Endometrial microvascular endothelial cells (primary cell): ENCODE data around the gene ZNF426. TPM values are rescaled to one million over a fixed set of nuclear protein-coding genes. Genes with fewer than 3 reads are reported as not detected.

Source experiments
- in situ Hi-C: cut with HindIII; loops from 2 replicates; pipeline ENCODE4 v1.10.0; 2017; ENCODE audit warnings: low sequenced_read_pairs, low pct_unique_long_range_greater_than_20kb; ENCODE audit errors: inconsistent ontology term
- total RNA-seq: library from RNA; depleted of rRNA; stranded (reverse); fragments of >200 nt; gene quantifications from one replicate; pipeline ENCODE4 v1.2.3, GENCODE V29; 2015; ENCODE audit errors: inconsistent ontology term

The ZNF426 gene
- total RNA-seq, 1 donor from 2014 or later: 10.8 TPM

DNA sequence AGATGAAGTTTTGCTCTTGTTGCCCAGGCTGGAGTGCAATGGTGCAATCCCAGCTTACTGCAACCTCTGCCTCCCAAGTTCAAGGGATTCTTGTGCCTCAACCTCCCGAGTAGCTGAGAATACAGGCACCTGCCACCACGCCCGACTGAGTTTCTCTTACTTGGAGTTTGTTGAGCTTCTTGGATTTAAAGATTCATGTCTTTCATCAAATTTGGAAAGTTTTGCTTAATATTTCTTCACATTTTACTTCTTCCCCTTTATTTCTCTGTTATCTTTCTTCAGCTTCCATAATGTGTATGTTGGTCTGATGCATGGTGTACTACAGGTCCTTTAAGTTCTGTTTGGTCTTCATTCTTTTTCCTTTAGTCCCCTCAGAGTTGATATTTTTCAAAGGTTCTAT, 31.2 kb downstream of the ZNF426 start:
- in situ Hi-C loops: no loop called here

DNA sequence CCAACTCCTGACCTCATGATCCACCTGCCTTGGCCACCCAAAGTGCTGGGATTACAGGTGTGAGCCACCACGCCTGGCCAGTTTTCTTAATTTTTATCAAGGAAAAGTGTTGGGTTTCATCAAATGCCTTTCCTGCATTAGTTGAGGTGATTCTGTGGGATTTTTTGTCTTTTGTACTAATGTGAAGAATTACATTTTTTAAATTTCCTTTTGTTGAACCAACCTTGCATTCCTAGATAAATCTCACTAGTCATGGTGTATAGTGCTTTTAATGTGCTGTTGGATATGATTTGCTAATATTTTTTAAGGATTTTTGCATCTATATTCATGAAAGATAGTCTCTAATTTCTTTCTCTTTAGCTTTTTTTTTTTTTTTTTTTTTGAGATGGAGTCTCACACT, 37.6 kb downstream of the ZNF426 start:
- in situ Hi-C loops: no loop called here

DNA sequence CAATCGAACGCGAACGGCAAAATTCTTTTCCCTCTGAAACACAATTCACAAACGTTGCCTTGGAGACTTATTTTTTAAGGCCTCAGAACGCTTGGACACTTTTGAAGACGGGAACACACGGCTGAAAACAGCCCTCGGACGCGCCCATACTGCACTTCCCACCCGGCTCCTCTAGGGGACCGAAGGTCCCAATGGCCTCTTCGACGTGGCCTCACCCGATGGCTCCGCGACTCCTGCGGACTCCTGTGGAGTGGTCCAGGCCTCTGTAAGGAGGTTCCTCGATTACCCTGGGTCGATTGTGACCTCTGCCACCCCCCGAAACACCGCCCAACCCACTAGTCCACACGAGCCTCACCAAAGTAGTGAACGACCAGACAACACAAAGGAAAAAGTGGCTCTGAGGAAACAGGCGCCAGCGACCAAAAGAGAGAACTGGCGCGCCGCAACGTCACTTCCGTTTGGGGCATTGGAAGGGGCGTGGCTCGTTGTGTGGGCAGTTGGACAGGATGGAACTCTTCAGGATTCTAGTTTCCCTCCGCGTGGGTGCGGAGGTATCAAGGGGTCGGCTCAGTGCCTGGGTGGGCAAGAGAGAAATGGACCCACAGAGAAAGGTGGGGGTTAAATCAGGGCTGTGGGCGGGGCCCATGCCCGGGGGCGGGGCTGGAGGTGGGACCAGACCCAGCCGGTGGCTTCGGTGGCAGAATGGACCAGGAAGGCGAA, 40.1 kb downstream of the ZNF426 start, which contains the start of gene ZNF560:
Gene ZNF560, minus strand, starts transcription at position 434 of the 720 bp plus-strand sequence. CDS start 23,303 bp downstream, outside the sequence.
- in situ Hi-C loops: no loop called here

DNA sequence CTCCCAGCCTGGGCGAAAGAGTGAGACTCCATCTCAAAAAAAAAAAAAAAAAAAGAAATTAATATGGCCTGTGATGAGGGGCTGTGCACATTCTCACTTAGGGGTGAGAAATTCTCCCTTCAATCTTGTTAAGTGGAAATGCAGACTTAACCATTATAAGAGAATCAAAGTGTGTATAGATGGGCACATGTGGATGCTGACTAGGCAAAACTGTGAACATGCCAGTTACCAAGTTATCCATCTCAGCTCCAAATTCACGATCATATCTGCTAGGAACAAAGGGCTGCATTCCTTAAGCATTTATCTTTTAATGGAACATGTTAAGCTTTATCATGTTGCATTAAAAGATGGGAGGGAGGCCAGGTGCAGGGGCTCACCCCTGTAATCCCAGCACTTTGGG, 44.3 kb downstream of the ZNF426 start:
- in situ Hi-C loops: no loop called here

DNA sequence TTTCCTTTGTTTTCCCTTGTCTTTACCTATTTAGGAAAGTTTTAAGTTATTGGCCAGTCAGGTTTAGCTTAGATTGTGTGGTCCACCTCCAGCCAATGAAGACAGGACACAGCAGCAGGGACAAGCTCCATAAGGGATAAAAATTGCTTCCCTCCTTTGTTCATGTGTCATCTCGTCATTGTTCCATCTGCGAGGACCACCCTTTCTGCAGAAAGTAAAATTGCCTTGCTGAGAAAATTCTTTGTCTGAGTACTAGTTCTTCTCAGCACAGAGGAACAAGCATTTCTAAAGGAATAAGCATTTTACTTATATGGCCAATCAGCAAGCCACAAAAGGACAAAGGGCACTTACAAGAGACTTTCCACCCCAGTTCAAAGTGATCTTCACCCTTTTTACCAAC, 51.4 kb downstream of the ZNF426 start:
- in situ Hi-C loops: no loop called here

DNA sequence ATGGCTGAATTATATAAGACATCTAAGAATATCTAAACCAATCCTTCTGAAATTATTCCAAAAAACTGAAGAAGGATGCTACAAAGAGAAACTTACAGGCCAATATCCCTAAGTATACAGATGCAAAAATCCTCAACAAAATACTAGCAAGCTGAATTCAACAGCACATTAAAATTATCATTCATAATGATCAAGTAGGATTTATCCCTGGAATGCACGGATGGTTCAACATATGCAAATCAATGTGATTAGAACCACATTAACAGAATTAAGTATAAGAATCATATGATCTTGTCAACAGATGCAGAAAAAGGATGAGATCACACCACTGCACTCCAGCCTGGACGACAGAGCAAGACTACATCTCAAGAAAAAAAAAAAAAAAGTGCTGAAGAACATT, 53.3 kb downstream of the ZNF426 start:
- in situ Hi-C loops: no loop called here

DNA sequence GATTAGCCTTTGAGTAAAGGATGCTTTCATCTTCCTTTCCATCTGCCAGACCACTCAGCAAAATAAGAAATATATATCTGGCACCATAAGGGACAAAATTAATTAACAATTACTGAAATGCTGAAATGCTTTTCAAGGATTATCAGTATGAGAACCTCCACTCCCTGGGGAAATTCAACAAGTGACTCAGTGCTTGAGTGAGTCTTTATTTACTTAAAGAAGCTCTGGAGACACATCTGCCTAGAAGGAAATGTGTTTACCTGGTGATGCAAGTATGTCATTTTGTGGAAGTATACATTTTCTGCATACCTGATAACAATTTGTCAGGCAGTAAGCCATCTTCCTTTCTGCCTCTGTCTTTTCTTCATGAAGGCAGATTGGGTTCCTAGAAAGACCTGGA, 63.5 kb downstream of the ZNF426 start:
- in situ Hi-C loops: no loop called here

Other genes starting within 250 kb of the ZNF426 start
- 8.9 TPM for gene ZNF699, start 228.8 kb downstream of the ZNF426 start, total RNA-seq
- 5.9 TPM for gene ZNF559, start 214.5 kb downstream of the ZNF426 start, total RNA-seq
- gene ZNF177, start 175.6 kb downstream of the ZNF426 start, total RNA-seq: 0.56 TPM
- gene ZNF266, start 103.1 kb downstream of the ZNF426 start, total RNA-seq: 13.0 TPM
- gene ZNF560, start 40.0 kb downstream of the ZNF426 start, total RNA-seq: not detected
- 28.7 TPM for gene ZNF121, start 45.9 kb upstream of the ZNF426 start, total RNA-seq
- 34.5 TPM for gene ZNF561, start 82.6 kb upstream of the ZNF426 start, total RNA-seq
- gene ZNF562, start 136.5 kb upstream of the ZNF426 start, total RNA-seq: 21.8 TPM
- gene ZNF846, start 230.1 kb upstream of the ZNF426 start, total RNA-seq: 6.5 TPM